ENCODE measurements around the gene UGT3A2. TPM values are rescaled to one million over a fixed set of nuclear protein-coding genes. Genes with fewer than 3 reads are reported as not detected.

The UGT3A2 gene
- polyA plus RNA-seq, 1 donor (not counting 4 experiments of a cell fraction or from before 2014, with no cell fraction given), result 0.07 TPM

DNA sequence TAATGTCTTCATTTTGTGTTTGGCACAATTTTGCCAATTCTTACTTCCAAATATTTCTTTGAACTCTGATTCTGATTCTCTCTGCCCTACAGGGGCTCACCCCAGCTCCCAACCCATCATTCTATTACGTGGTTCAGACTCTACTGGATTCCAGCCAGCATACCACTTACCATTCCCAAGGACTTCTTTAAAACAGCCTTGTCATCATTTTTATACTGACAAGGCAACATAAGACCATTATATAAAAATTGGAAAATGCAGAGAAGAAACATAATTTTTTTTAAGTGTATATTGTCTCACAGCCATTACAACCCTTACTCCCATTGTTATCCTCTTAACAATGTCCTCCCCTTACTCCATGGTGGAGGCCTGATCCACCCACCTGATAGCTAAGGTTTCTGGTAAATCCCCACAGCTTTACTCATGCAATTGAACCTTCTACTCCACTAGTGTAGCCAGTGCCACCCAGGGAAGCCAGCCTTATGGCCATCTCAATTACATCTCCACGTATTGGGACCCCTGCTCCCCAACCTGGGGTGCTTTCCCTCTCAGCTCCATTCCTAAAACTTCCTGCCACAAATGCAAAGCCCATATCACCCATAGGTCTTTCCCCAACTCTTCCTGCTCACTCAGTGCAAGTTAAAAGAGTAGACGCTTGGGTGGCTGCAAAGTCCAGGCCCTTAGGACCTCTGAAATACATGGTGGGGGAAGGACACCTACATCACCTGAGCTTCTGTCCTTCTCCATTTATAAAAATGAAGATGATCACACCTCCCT is 19.1 kb downstream of the UGT3A2 start:
- no peak overlapping the region for H2AFZ ChIP-seq (ENCODE audit: control insufficient read depth, low read length)
- no peaks in the 10 kb centered on the region for H3K9me1 ChIP-seq (ENCODE audit: control insufficient read depth, extremely low read depth, insufficient read depth, low read length)
- no peaks in the 10 kb centered on the region for H3K79me2 ChIP-seq (ENCODE audit: control insufficient read depth, insufficient read depth, low read length)
- dilution Hi-C loops (cut with MboI; ENCODE audit: extremely low pct_ligation_motif_present, low sequenced_read_pairs), result no loop called here
- no peak overlapping the region for H3K4me3 ChIP-seq (ENCODE audit: control insufficient read depth in 2 of 3, extremely low read depth in 1 of 3, insufficient read depth in 2 of 3, low read depth in 1 of 3, low read length in 3 of 3)
- H3K27ac ChIP-seq (ENCODE audit: control insufficient read depth, insufficient read depth, low read length), result no peak overlapping the region
- FAIRE-seq (no peak), DNase-seq (ENCODE audit: low read depth, low spot score) (no peak)
- TF ChIP-seq EZH2 (IDR thresholded peaks at IDR 0.05; ENCODE audit: low read length) (no peak), CTCF (optimal IDR thresholded peaks at IDR 0.05 in 1 of 3, IDR thresholded peaks at IDR 0.05 in 1 of 3, conservative IDR thresholded peaks at IDR 0.05 in 1 of 3; ENCODE audit: extremely low read depth in 1 of 3, insufficient read depth in 2 of 3, low read length in 3 of 3) (no peak)
- no peaks in the 10 kb centered on the region for H4K20me1 ChIP-seq (ENCODE audit: control insufficient read depth, extremely low read depth, insufficient read depth, low read length)
- H3K9me3 ChIP-seq (ENCODE audit: control insufficient read depth, low read depth, low read length), result no peaks in the 10 kb centered on the region
- H3K4me1 ChIP-seq (ENCODE audit: control insufficient read depth, extremely low read depth, insufficient read depth, low read length), result peaks cover 4% of the 10 kb centered on the region
- H3K9ac ChIP-seq (ENCODE audit: control insufficient read depth, extremely low read depth, insufficient read depth, low read length), result no peak overlapping the region
- no peak overlapping the region for H3K4me2 ChIP-seq (ENCODE audit: control insufficient read depth, extremely low read depth, insufficient read depth, low read depth, low read length)
- no peaks in the 10 kb centered on the region for H3K36me3 ChIP-seq (ENCODE audit: control insufficient read depth in 2 of 2, extremely low read depth in 1 of 2, insufficient read depth in 2 of 2, low read length in 2 of 2)
- no peaks in the 10 kb centered on the region for H3K27me3 ChIP-seq (ENCODE audit: control insufficient read depth, extremely low read depth, insufficient read depth, low read length)

- no peak for FAIRE-seq
- Histone ChIP-seq H3K9me1 (ENCODE audit: control insufficient read depth, extremely low read depth, insufficient read depth, low read length) (no peaks in the 10 kb centered on the region), H4K20me1 (ENCODE audit: control insufficient read depth, extremely low read depth, insufficient read depth, low read length) (no peaks in the 10 kb centered on the region), H3K4me2 (ENCODE audit: control insufficient read depth, extremely low read depth, insufficient read depth, low read depth, low read length) (no peak overlapping the region), H3K9me3 (ENCODE audit: control insufficient read depth, low read depth, low read length) (no peaks in the 10 kb centered on the region), H3K27me3 (ENCODE audit: control insufficient read depth, extremely low read depth, insufficient read depth, low read length) (no peaks in the 10 kb centered on the region), H3K9ac (ENCODE audit: control insufficient read depth, extremely low read depth, insufficient read depth, low read length) (no peak overlapping the region), H3K36me3 (ENCODE audit: control insufficient read depth in 2 of 2, extremely low read depth in 1 of 2, insufficient read depth in 2 of 2, low read length in 2 of 2) (no peaks in the 10 kb centered on the region), H3K27ac (ENCODE audit: control insufficient read depth, insufficient read depth, low read length) (no peak overlapping the region), H3K4me3 (ENCODE audit: control insufficient read depth in 2 of 3, extremely low read depth in 1 of 3, insufficient read depth in 2 of 3, low read depth in 1 of 3, low read length in 3 of 3) (no peak overlapping the region), H3K79me2 (ENCODE audit: control insufficient read depth, insufficient read depth, low read length) (no peaks in the 10 kb centered on the region), H2AFZ (ENCODE audit: control insufficient read depth, low read length) (no peak overlapping the region), H3K4me1 (ENCODE audit: control insufficient read depth, extremely low read depth, insufficient read depth, low read length) (no peaks in the 10 kb centered on the region)
- dilution Hi-C loops (cut with MboI; ENCODE audit: extremely low pct_ligation_motif_present, low sequenced_read_pairs), result no loop called here
- TF ChIP-seq CTCF (optimal IDR thresholded peaks at IDR 0.05 in 1 of 3, IDR thresholded peaks at IDR 0.05 in 1 of 3, conservative IDR thresholded peaks at IDR 0.05 in 1 of 3; ENCODE audit: extremely low read depth in 1 of 3, insufficient read depth in 2 of 3, low read length in 3 of 3) (no peak), EZH2 (IDR thresholded peaks at IDR 0.05; ENCODE audit: low read length) (no peak)
- DNase-seq (ENCODE audit: low read depth, low spot score), result no peak
These were observed 20.8 kb downstream of the UGT3A2 start for GRCh38 chr5:36045895-36046294.

All from keratinocyte (primary cell).